Kidney glomerular epithelial cell (primary cell): Measurements from ENCODE around the gene SH3BP5L.

Experiments
- DNase-seq: peaks from one replicate; lab custom pipeline; 2025; lab: John Stamatoyannopoulos, UW

Gene SH3BP5L

DNA sequence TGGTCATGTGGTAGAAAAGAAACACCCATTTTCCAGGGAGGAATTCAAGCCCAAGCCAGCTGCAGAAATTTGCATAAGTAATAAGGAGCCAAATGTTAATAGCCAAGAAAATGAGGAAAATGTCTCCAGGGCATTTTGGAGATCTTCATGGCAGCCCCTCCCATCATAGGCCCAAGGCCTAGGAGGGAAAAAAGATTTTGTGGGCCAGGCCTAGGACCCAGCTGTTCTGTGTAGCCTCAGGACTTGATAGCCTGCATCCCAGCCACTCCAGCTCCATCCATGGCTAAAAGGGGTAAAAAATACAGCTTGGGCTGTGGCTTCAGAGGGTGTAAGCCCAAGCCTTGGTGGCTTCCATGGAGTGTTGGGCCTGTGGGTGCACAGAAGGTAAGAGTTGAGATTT is 48.7 kb downstream of the SH3BP5L start:
- DNase-seq = no peak

DNA sequence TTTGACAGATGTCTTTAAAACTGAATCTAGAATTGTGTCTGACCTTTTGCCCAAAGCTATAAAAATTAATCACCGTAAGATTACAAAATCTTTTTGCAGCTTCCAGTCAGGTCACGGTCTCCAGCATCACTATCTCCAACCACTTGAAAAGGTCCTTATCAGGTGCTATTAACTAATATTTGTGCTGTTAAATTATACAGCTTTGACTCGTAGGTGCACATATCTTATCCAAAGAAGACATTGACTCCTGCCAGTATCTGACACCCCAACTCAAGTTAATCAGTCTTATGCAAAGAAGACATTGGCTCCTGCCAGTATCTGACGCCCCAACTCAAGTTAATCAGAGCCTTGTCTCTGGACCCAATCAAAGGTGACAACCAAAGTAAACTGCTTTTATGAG is 50.3 kb downstream of the SH3BP5L start:
- no peak for DNase-seq
